Trophoblast cell (in vitro differentiated cells and primary cell): ENCODE results near the gene ST14.

Experiments used
- DNase-seq, 2 donors: peaks; one replicate each; pipeline ENCODE4 v3.0.0-alpha.2; 2016
- H2AFZ ChIP-seq: 2 replicates; pipeline ENCODE4 v1.6.1; 2013; ENCODE audit warnings: low read length, moderate library complexity, mild to moderate bottlenecking; ENCODE audit not compliant: insufficient read depth, poor library complexity
- H2AK5ac ChIP-seq: 2 replicates; pipeline ENCODE4 v1.6.1; 2013; ENCODE audit warnings: mild to moderate bottlenecking, low read length
- H2BK120ac ChIP-seq: 2 replicates; pipeline ENCODE4 v1.6.1; 2013; ENCODE audit warnings: low read length, mild to moderate bottlenecking, moderate library complexity; ENCODE audit not compliant: insufficient read depth, poor library complexity
- H2BK12ac ChIP-seq: 2 replicates; pipeline ENCODE4 v1.6.1; 2013; ENCODE audit warnings: mild to moderate bottlenecking, low read length, moderate library complexity
- H2BK5ac ChIP-seq: 2 replicates; pipeline ENCODE4 v1.6.1; 2013; ENCODE audit warnings: low read length, low read depth, moderate library complexity, mild to moderate bottlenecking; ENCODE audit not compliant: poor library complexity
- H3K14ac ChIP-seq: 2 replicates; pipeline ENCODE4 v1.6.1; 2013; ENCODE audit warnings: mild to moderate bottlenecking, low read length
- H3K18ac ChIP-seq: 2 replicates; pipeline ENCODE4 v1.6.1; 2013; ENCODE audit warnings: mild to moderate bottlenecking, low read length
- H3K23ac ChIP-seq: 2 replicates; pipeline ENCODE4 v1.6.1; 2013; ENCODE audit warnings: low read length
- H3K27ac ChIP-seq: 2 replicates; pipeline ENCODE4 v1.5.1; 2013; ENCODE audit warnings: low read depth, mild to moderate bottlenecking, inconsistent platforms, low read length, moderate library complexity
- H3K27me3 ChIP-seq: 2 replicates; pipeline ENCODE4 v1.6.1; 2013; ENCODE audit warnings: inconsistent platforms, mild to moderate bottlenecking, low read length, moderate library complexity; ENCODE audit not compliant: insufficient read depth
- H3K36me3 ChIP-seq, 2 experiments: 1 replicate in 1 of 2; 2 replicates in 1 of 2; pipeline ENCODE4 v1.6.1; 2013; ENCODE audit warnings: low read length in 2 of 2, mild to moderate bottlenecking in 2 of 2, moderate library complexity in 1 of 2; ENCODE audit not compliant: insufficient read depth in 2 of 2, control insufficient read depth in 1 of 2
- H3K4ac ChIP-seq: 2 replicates; pipeline ENCODE4 v1.6.1; 2013; ENCODE audit warnings: low read depth, mild to moderate bottlenecking, low read length, moderate library complexity
- H3K4me1 ChIP-seq, 2 experiments: 1 replicate in 1 of 2; 2 replicates in 1 of 2; pipeline ENCODE4 v1.6.1; 2013; ENCODE audit warnings: low read length in 2 of 2, mild to moderate bottlenecking in 2 of 2, moderate library complexity in 1 of 2; ENCODE audit not compliant: insufficient read depth in 2 of 2, control insufficient read depth in 1 of 2
- H3K4me2 ChIP-seq: 2 replicates; pipeline ENCODE4 v1.6.1; 2013; ENCODE audit warnings: inconsistent platforms, mild to moderate bottlenecking, low read length, moderate library complexity
- H3K4me3 ChIP-seq: 2 replicates; pipeline ENCODE4 v1.5.1; 2013; ENCODE audit warnings: mild to moderate bottlenecking, low read depth, low read length, inconsistent platforms
- H3K79me1 ChIP-seq: one replicate; pipeline ENCODE4 v1.6.1; 2013; ENCODE audit warnings: low read length
- H3K79me2 ChIP-seq: 2 replicates; pipeline ENCODE4 v1.6.1; 2013; ENCODE audit warnings: low read length, mild to moderate bottlenecking; ENCODE audit not compliant: control insufficient read depth, insufficient read depth, poor library complexity
- H3K9ac ChIP-seq: 2 replicates; pipeline ENCODE4 v1.6.1; 2013; ENCODE audit warnings: mild to moderate bottlenecking, low read length
- H3K9me3 ChIP-seq: 2 replicates; pipeline ENCODE4 v1.6.1; 2013; ENCODE audit warnings: low read depth, mild to moderate bottlenecking, control low read depth, inconsistent platforms, low read length; ENCODE audit not compliant: insufficient read depth
- H4K12ac ChIP-seq: 2 replicates; pipeline ENCODE4 v1.6.1; 2013; ENCODE audit warnings: low read depth, mild to moderate bottlenecking, low read length, moderate library complexity
- H4K8ac ChIP-seq: 2 replicates; pipeline ENCODE4 v1.6.1; 2013; ENCODE audit warnings: low read depth, mild to moderate bottlenecking, low read length, moderate library complexity
- H4K91ac ChIP-seq: one replicate; pipeline ENCODE4 v1.6.1; 2013; ENCODE audit warnings: low read depth, mild to moderate bottlenecking, low read length, moderate library complexity
- WGBS: extraction: QIAGEN DNeasy Blood & Tissue Kit; methylation state at CpG from one replicate; pipeline ENCODE4 v1.1.7; 2013; ENCODE audit warnings: missing lambda C conversion rate; ENCODE audit not compliant: insufficient read length, insufficient coverage; ENCODE audit errors: extremely low coverage; 5-methylcytosine and 5-hydroxymethylcytosine counted together

ST14 gene

GRCh38 chr11:130120045-130120444 is 39.5 kb upstream of the ST14 start:
- H3K9me3 ChIP-seq = no peaks in the 10 kb centered on the region
- H3K9ac ChIP-seq = no peak overlapping the region
- no peaks in the 10 kb centered on the region for H3K79me2 ChIP-seq
- H3K36me3 ChIP-seq = peaks cover 14 to 39% of the 10 kb centered on the region in 2 experiments
- no peak overlapping the region for H4K12ac ChIP-seq
- H2BK12ac ChIP-seq = no peak overlapping the region
- H2BK5ac ChIP-seq = no peak overlapping the region
- no peak overlapping the region for H3K4me2 ChIP-seq
- H2AFZ ChIP-seq = no peak overlapping the region
- H3K14ac ChIP-seq = no peak overlapping the region
- no peaks in the 10 kb centered on the region for H3K27me3 ChIP-seq
- no peaks in the 10 kb centered on the region for H3K79me1 ChIP-seq
- H3K23ac ChIP-seq = no peak overlapping the region
- no peak overlapping the region for H3K4me3 ChIP-seq
- no CpG with 5 or more reads among the region's 5 CpGs for WGBS
- H3K27ac ChIP-seq = no peak overlapping the region
- no peak overlapping the region for H3K4ac ChIP-seq
- H3K4me1 ChIP-seq = peaks cover 7 to 9% of the 10 kb centered on the region in 2 experiments
- no peak overlapping the region for H4K91ac ChIP-seq
- H3K18ac ChIP-seq = no peak overlapping the region
- H4K8ac ChIP-seq = no peak overlapping the region
- H2AK5ac ChIP-seq = no peak overlapping the region
- H2BK120ac ChIP-seq = no peak overlapping the region
- DNase-seq = no peak

- Histone ChIP-seq H4K91ac (no peak overlapping the region), H3K27me3 (no peaks in the 10 kb centered on the region), H2AFZ (no peak overlapping the region), H2BK5ac (no peak overlapping the region), H3K4me1 (peaks cover 7 to 9% of the 10 kb centered on the region in 2 experiments), H3K36me3 (peaks cover 13 to 41% of the 10 kb centered on the region in 2 experiments), H3K9ac (no peak overlapping the region), H3K23ac (no peak overlapping the region), H3K4me3 (no peak overlapping the region), H3K79me1 (no peaks in the 10 kb centered on the region), H2BK120ac (no peak overlapping the region), H3K18ac (no peak overlapping the region), H3K79me2 (no peaks in the 10 kb centered on the region), H2AK5ac (no peak overlapping the region), H4K12ac (no peak overlapping the region), H3K14ac (no peak overlapping the region), H3K4me2 (no peak overlapping the region), H2BK12ac (no peak overlapping the region), H3K9me3 (no peaks in the 10 kb centered on the region), H4K8ac (no peak overlapping the region), H3K4ac (no peak overlapping the region), H3K27ac (no peak overlapping the region)
- DNase-seq = no peak
- WGBS = 100% methylated on average over 1 of the region's 5 CpGs
These were observed 38.1 kb upstream of the ST14 start for GRCh38 chr11:130121445-130121978.

GRCh38 chr11:130122141-130122575 is 37.4 kb upstream of the ST14 start:
- WGBS = no CpG with 5 or more reads among the region's 7 CpGs
- Histone ChIP-seq H3K27ac (no peak overlapping the region), H3K18ac (no peak overlapping the region), H3K4me2 (no peak overlapping the region), H2BK120ac (no peak overlapping the region), H3K4me1 (peaks cover 7 to 9% of the 10 kb centered on the region in 2 experiments), H3K14ac (no peak overlapping the region), H3K4ac (no peak overlapping the region), H2AK5ac (no peak overlapping the region), H2AFZ (no peak overlapping the region), H3K27me3 (no peaks in the 10 kb centered on the region), H3K36me3 (peaks cover 14 to 44% of the 10 kb centered on the region in 2 experiments), H3K79me2 (no peaks in the 10 kb centered on the region), H3K9me3 (no peaks in the 10 kb centered on the region), H4K12ac (no peak overlapping the region), H3K79me1 (no peaks in the 10 kb centered on the region), H2BK5ac (no peak overlapping the region), H3K23ac (no peak overlapping the region), H4K8ac (no peak overlapping the region), H3K4me3 (no peak overlapping the region), H4K91ac (no peak overlapping the region), H2BK12ac (no peak overlapping the region), H3K9ac (no peak overlapping the region)
- no peak for DNase-seq

- Histone ChIP-seq H3K4me2 (no peak overlapping the region), H4K91ac (no peak overlapping the region), H3K79me2 (no peaks in the 10 kb centered on the region), H3K79me1 (no peaks in the 10 kb centered on the region), H2AFZ (no peak overlapping the region), H3K9ac (no peak overlapping the region), H3K9me3 (no peaks in the 10 kb centered on the region), H3K14ac (no peak overlapping the region), H3K4me1 (peaks cover 7 to 9% of the 10 kb centered on the region in 2 experiments), H3K18ac (no peak overlapping the region), H4K8ac (no peak overlapping the region), H3K27ac (no peak overlapping the region), H4K12ac (no peak overlapping the region), H3K36me3 (peaks cover 14 to 52% of the 10 kb centered on the region in 2 experiments), H2BK12ac (no peak overlapping the region), H2AK5ac (no peak overlapping the region), H3K27me3 (no peaks in the 10 kb centered on the region), H2BK120ac (no peak overlapping the region), H3K4ac (no peak overlapping the region), H2BK5ac (no peak overlapping the region), H3K23ac (no peak overlapping the region), H3K4me3 (no peak overlapping the region)
- no peak for DNase-seq
- WGBS = no CpG with 5 or more reads among the region's 32 CpGs
These were observed 36.1 kb upstream of the ST14 start for GRCh38 chr11:130123414-130124040.
